ENCODE results near the gene TEX38. TPM values are rescaled to one million over a fixed set of nuclear protein-coding genes. Genes with fewer than 3 reads are reported as not detected.

Gene TEX38
- total RNA-seq, 2 experiments from 2014 or later, result not detected

GRCh38 chr1:46672696-46673095 is 1.0 kb downstream of the TEX38 start:
- H3K4me1 ChIP-seq (ENCODE audit: insufficient read depth, low read length, poor library complexity, severe bottlenecking), result peaks cover 5% of the 10 kb centered on the region
- no peaks in the 10 kb centered on the region for H3K9me3 ChIP-seq (ENCODE audit: low read length)
- H3K9me2 ChIP-seq (ENCODE audit: insufficient read depth, low read length), result no peaks in the 10 kb centered on the region
- no TSS peak for BruUV-seq (replicated peaks)
- POLR2A ChIA-PET, result interaction anchor here (0.7 to 1.0 kb wide), 2 partner anchors 9 to 62 kb away, joined by 3 to 4 read pairs; no protein-coding TSS in a partner anchor
- H2AFZ ChIP-seq (ENCODE audit: low read length), result no peak overlapping the region
- no peak overlapping the region for H3K4me2 ChIP-seq (ENCODE audit: low read length)
- no peak overlapping the region for H3K4me3 ChIP-seq (ENCODE audit: low read depth, low read length, poor library complexity, severe bottlenecking)
- TF ChIP-seq CTCF (conservative IDR thresholded peaks at IDR 0.05; ENCODE audit: low read length) (no peak), EZH2phosphoT487 (IDR thresholded peaks at IDR 0.05; ENCODE audit: borderline replicate concordance, low read depth, low read length) (no peak)
- H3K27ac ChIP-seq (ENCODE audit: low read depth, low read length, poor library complexity, severe bottlenecking), result no peak overlapping the region
- DNase-seq (ENCODE audit: low spot score), result no peak
- intact Hi-C loops (cut with micrococcal nuclease; ENCODE audit: unreplicated experiment), result no loop called here
- H3K36me3 ChIP-seq (ENCODE audit: insufficient read depth, low read length), result peaks cover 40% of the 10 kb centered on the region
- H3K79me2 ChIP-seq (ENCODE audit: insufficient read depth, low read depth, low read length), result peaks cover under 1% of the 10 kb centered on the region; the same call in 1 of the 2 replicates
- H4K20me1 ChIP-seq (ENCODE audit: insufficient read depth, low read length), result no peaks in the 10 kb centered on the region
- CTCF ChIA-PET (ENCODE audit: unreplicated experiment), result no interaction called here

GRCh38 chr1:46673749-46674182 is 2.1 kb downstream of the TEX38 start:
- Histone ChIP-seq H3K9me3 (ENCODE audit: low read length) (no peaks in the 10 kb centered on the region), H3K4me1 (ENCODE audit: insufficient read depth, low read length, poor library complexity, severe bottlenecking) (peaks cover 1% of the 10 kb centered on the region), H3K4me3 (ENCODE audit: low read depth, low read length, poor library complexity, severe bottlenecking) (no peak overlapping the region), H4K20me1 (ENCODE audit: insufficient read depth, low read length) (no peaks in the 10 kb centered on the region), H3K79me2 (ENCODE audit: insufficient read depth, low read depth, low read length) (no peaks in the 10 kb centered on the region), H3K36me3 (ENCODE audit: insufficient read depth, low read length) (peaks cover 49% of the 10 kb centered on the region), H3K27ac (ENCODE audit: low read depth, low read length, poor library complexity, severe bottlenecking) (no peak overlapping the region), H3K4me2 (ENCODE audit: low read length) (no peak overlapping the region), H3K9me2 (ENCODE audit: insufficient read depth, low read length) (no peaks in the 10 kb centered on the region), H2AFZ (ENCODE audit: low read length) (no peak overlapping the region)
- no peak for DNase-seq (ENCODE audit: low spot score)
- TF ChIP-seq CTCF (conservative IDR thresholded peaks at IDR 0.05; ENCODE audit: low read length) (no peak), EZH2phosphoT487 (IDR thresholded peaks at IDR 0.05; ENCODE audit: borderline replicate concordance, low read depth, low read length) (no peak)
- CTCF ChIA-PET (ENCODE audit: unreplicated experiment), result no interaction called here
- intact Hi-C loops (cut with micrococcal nuclease; ENCODE audit: unreplicated experiment), result no loop called here
- BruUV-seq (replicated peaks), result no TSS peak
- POLR2A ChIA-PET, result interaction anchor here (0.6 kb wide), 1 partner anchor 9 kb away, joined by 3 read pairs; no protein-coding TSS in a partner anchor

- Histone ChIP-seq H3K4me2 (ENCODE audit: low read length) (no peak overlapping the region), H3K9me2 (ENCODE audit: insufficient read depth, low read length) (no peaks in the 10 kb centered on the region), H3K27ac (ENCODE audit: low read depth, low read length, poor library complexity, severe bottlenecking) (no peak overlapping the region), H3K36me3 (ENCODE audit: insufficient read depth, low read length) (peaks cover 65% of the 10 kb centered on the region), H3K79me2 (ENCODE audit: insufficient read depth, low read depth, low read length) (no peaks in the 10 kb centered on the region), H3K4me3 (ENCODE audit: low read depth, low read length, poor library complexity, severe bottlenecking) (no peak overlapping the region), H3K4me1 (ENCODE audit: insufficient read depth, low read length, poor library complexity, severe bottlenecking) (no peaks in the 10 kb centered on the region), H2AFZ (ENCODE audit: low read length) (no peak overlapping the region), H3K9me3 (ENCODE audit: low read length) (no peaks in the 10 kb centered on the region), H4K20me1 (ENCODE audit: insufficient read depth, low read length) (no peaks in the 10 kb centered on the region)
- CTCF ChIA-PET (ENCODE audit: unreplicated experiment), result no interaction called here
- intact Hi-C loops (cut with micrococcal nuclease; ENCODE audit: unreplicated experiment), result no loop called here
- TF ChIP-seq EZH2phosphoT487 (IDR thresholded peaks at IDR 0.05; ENCODE audit: borderline replicate concordance, low read depth, low read length) (no peak), CTCF (conservative IDR thresholded peaks at IDR 0.05; ENCODE audit: low read length) (no peak)
- no TSS peak for BruUV-seq (replicated peaks)
- POLR2A ChIA-PET, result interaction anchor here (1.0 kb wide), 1 partner anchor 15 kb away, joined by 3 read pairs; no protein-coding TSS in a partner anchor
- no peak for DNase-seq (ENCODE audit: low spot score)
These were observed 4.1 kb downstream of the TEX38 start for GRCh38 chr1:46675549-46676314.

Measured in OCI-LY7 (cell line).